ENCODE measurements around the gene KIF13A.

The KIF13A gene

GRCh38 chr6:17803409-17803808 lies 184.0 kb downstream of the KIF13A start:
- DNase-seq (ENCODE audit: low read depth), result no peak
- no peak for TF ChIP-seq CTCF (conservative IDR thresholded peaks at IDR 0.05; ENCODE audit: low read depth, low read length)
- H3K4me3 ChIP-seq (ENCODE audit: low read length), result no peak overlapping the region

GRCh38 chr6:17798477-17799154 lies 188.8 kb downstream of the KIF13A start:
- TF ChIP-seq CTCF (conservative IDR thresholded peaks at IDR 0.05; ENCODE audit: low read depth, low read length), result no peak
- no peak for DNase-seq (ENCODE audit: low read depth)
- no peak overlapping the region for H3K4me3 ChIP-seq (ENCODE audit: low read length)

- no peak overlapping the region for H3K4me3 ChIP-seq (ENCODE audit: low read length)
- DNase-seq (ENCODE audit: low read depth), result no peak
- TF ChIP-seq CTCF (conservative IDR thresholded peaks at IDR 0.05; ENCODE audit: low read depth, low read length), result no peak
Measured at GRCh38 chr6:17790489-17790888, 196.9 kb downstream of the KIF13A start.

- no peak overlapping the region for H3K4me3 ChIP-seq (ENCODE audit: low read length)
- no peak for TF ChIP-seq CTCF (conservative IDR thresholded peaks at IDR 0.05; ENCODE audit: low read depth, low read length)
- no peak for DNase-seq (ENCODE audit: low read depth)
Measured at GRCh38 chr6:17785094-17785787, 202.2 kb downstream of the KIF13A start.

- no peak for TF ChIP-seq CTCF (conservative IDR thresholded peaks at IDR 0.05; ENCODE audit: low read depth, low read length)
- no peak for DNase-seq (ENCODE audit: low read depth)
- H3K4me3 ChIP-seq (ENCODE audit: low read length), result no peak overlapping the region
Measured at GRCh38 chr6:17780061-17780460, 207.4 kb downstream of the KIF13A start.

- H3K4me3 ChIP-seq (ENCODE audit: low read length), result no peak overlapping the region
- no peak for DNase-seq (ENCODE audit: low read depth)
- TF ChIP-seq CTCF (conservative IDR thresholded peaks at IDR 0.05; ENCODE audit: low read depth, low read length), result no peak
Measured at GRCh38 chr6:17771609-17772008, 215.8 kb downstream of the KIF13A start.

GRCh38 chr6:17768881-17769280 lies 218.6 kb downstream of the KIF13A start:
- no peak for DNase-seq (ENCODE audit: low read depth)
- TF ChIP-seq CTCF (conservative IDR thresholded peaks at IDR 0.05; ENCODE audit: low read depth, low read length), result no peak

More at GRCh38 chr6:17768881-17769280, 218.6 kb downstream of the KIF13A start:
- no peak overlapping the region for H3K4me3 ChIP-seq (ENCODE audit: low read length)
